Hepatocyte (in vitro differentiated cells): Measurements from ENCODE around the gene ERCC1. TPM values are rescaled to one million over a fixed set of nuclear protein-coding genes. Genes with fewer than 3 reads are reported as not detected.
A peak's percentile ranks its signal among the peaks of the same experiment; 100 is the strongest.

Source experiments
- DNase-seq: peaks from one replicate; pipeline ENCODE4 v3.0.0-alpha.2; 2016; ENCODE audit warnings: low spot score
- H2AFZ ChIP-seq: fragments of 200-600 bp; sonication (generic); 2 replicates; pipeline ENCODE4 v1.6.0; 2016; ENCODE audit warnings: antibody characterized with exemption, mild to moderate bottlenecking
- H3K27ac ChIP-seq: fragments of 200-600 bp; sonication (generic); 2 replicates; pipeline ENCODE4 v1.5.1; 2016; ENCODE audit warnings: mild to moderate bottlenecking
- H3K27me3 ChIP-seq: fragments of 200-600 bp; sonication (generic); 2 replicates; pipeline ENCODE4 v1.6.1; 2016
- H3K36me3 ChIP-seq: fragments of 200-600 bp; sonication (generic); replicated peaks from 2 replicates; pipeline ENCODE4 v1.5.1; 2016; ENCODE audit warnings: low read depth; ENCODE audit not compliant: insufficient read depth
- H3K4me1 ChIP-seq: fragments of 200-600 bp; sonication (generic); 2 replicates; pipeline ENCODE4 v1.5.1; 2016; ENCODE audit warnings: mild to moderate bottlenecking, moderate library complexity; ENCODE audit not compliant: insufficient read depth
- H3K4me2 ChIP-seq: fragments of 200-600 bp; sonication (generic); 2 replicates; pipeline ENCODE4 v1.6.0; 2016
- H3K4me3 ChIP-seq: fragments of 200-600 bp; sonication (generic); 2 replicates; pipeline ENCODE4 v1.5.1; 2016; ENCODE audit warnings: mild to moderate bottlenecking
- H3K79me2 ChIP-seq: fragments of 200-600 bp; sonication (generic); 2 replicates; pipeline ENCODE4 v1.6.0; 2017; ENCODE audit warnings: mild to moderate bottlenecking
- H3K9me2 ChIP-seq: fragments of 200-600 bp; sonication (generic); replicated peaks from 2 replicates; pipeline ENCODE4 v1.6.0; 2017; ENCODE audit warnings: mild to moderate bottlenecking; ENCODE audit not compliant: insufficient read depth
- H3K9me3 ChIP-seq: fragments of 200-600 bp; sonication (generic); 2 replicates; pipeline ENCODE4 v1.5.1; 2016; ENCODE audit warnings: low read depth, mild to moderate bottlenecking
- H4K20me1 ChIP-seq: fragments of 200-600 bp; sonication (generic); 2 replicates; pipeline ENCODE4 v1.6.0; 2016; ENCODE audit warnings: mild to moderate bottlenecking; ENCODE audit not compliant: insufficient read depth, poor library complexity, severe bottlenecking
- EZH2 ChIP-seq: fragments of 200-600 bp; sonication (generic); IDR thresholded peaks from 2 replicates; pipeline ENCODE4 v1.6.1; 2016; ENCODE audit warnings: antibody characterized with exemption, mild to moderate bottlenecking, borderline replicate concordance
- EZH2phosphoT487 ChIP-seq: fragments of 200-600 bp; sonication (generic); IDR thresholded peaks from one replicate; pipeline ENCODE4 v1.6.1; 2018; ENCODE audit warnings: antibody characterized with exemption, mild to moderate bottlenecking, low read depth, moderate library complexity; ENCODE audit not compliant: unreplicated experiment, severe bottlenecking
- WGBS: methylation state at CpG from one replicate; pipeline ENCODE4 v1.1.6; 2016; ENCODE audit warnings: low lambda C conversion rate; ENCODE audit errors: missing lambda C conversion rate; 5-methylcytosine and 5-hydroxymethylcytosine counted together
- polyA plus RNA-seq: library from polyadenylated mRNA; unstranded; fragments of >200 nt; fragmentation: Nextera tagmentation; extraction: Ambion mirVana; gene quantifications from 2 replicates; pipeline ENCODE4 v1.2.1, GENCODE V29; 2016
- total RNA-seq: library from RNA; depleted of rRNA; stranded (reverse); fragments of >200 nt; gene quantifications from 2 replicates; pipeline ENCODE4 v1.2.3, GENCODE V29; 2014
- TF ChIP-seq, protein P1 (sequence below): fragments of 200-600 bp; sonication (generic); IDR thresholded peaks from 2 replicates; pipeline ENCODE4 v1.5.1; 2016; ENCODE audit warnings: antibody characterized with exemption, mild to moderate bottlenecking; ENCODE audit not compliant: poor library complexity

ERCC1 gene
- total and polyA plus RNA-seq, 2 experiments from 2014 or later, result 42.5 to 66.7 TPM

- Histone ChIP-seq H3K27ac (peak overlapping the region; percentile 93), H3K4me1 (peaks cover 8% of the 10 kb centered on the region), H3K4me3 (peak overlapping the region; percentile 44), H3K9me3 (no peaks in the 10 kb centered on the region), H3K36me3 (no peaks in the 10 kb centered on the region), H4K20me1 (no peaks in the 10 kb centered on the region), H3K9me2 (no peaks in the 10 kb centered on the region), H2AFZ (peak overlapping the region; percentile 34), H3K4me2 (peak overlapping the region; percentile 77), H3K79me2 (no peaks in the 10 kb centered on the region), H3K27me3 (no peaks in the 10 kb centered on the region)
- TF ChIP-seq EZH2, result no peak
- TF ChIP-seq, protein P1, sequence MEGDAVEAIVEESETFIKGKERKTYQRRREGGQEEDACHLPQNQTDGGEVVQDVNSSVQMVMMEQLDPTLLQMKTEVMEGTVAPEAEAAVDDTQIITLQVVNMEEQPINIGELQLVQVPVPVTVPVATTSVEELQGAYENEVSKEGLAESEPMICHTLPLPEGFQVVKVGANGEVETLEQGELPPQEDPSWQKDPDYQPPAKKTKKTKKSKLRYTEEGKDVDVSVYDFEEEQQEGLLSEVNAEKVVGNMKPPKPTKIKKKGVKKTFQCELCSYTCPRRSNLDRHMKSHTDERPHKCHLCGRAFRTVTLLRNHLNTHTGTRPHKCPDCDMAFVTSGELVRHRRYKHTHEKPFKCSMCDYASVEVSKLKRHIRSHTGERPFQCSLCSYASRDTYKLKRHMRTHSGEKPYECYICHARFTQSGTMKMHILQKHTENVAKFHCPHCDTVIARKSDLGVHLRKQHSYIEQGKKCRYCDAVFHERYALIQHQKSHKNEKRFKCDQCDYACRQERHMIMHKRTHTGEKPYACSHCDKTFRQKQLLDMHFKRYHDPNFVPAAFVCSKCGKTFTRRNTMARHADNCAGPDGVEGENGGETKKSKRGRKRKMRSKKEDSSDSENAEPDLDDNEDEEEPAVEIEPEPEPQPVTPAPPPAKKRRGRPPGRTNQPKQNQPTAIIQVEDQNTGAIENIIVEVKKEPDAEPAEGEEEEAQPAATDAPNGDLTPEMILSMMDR, result no peak
- no peak for TF ChIP-seq EZH2phosphoT487
- 52% methylated on average over 5 of the region's 5 CpGs for WGBS
- no peak for DNase-seq
Measured at GRCh38 chr19:45450012-45450333, 26.3 kb upstream of the ERCC1 start.

- TF ChIP-seq EZH2phosphoT487 (no peak), EZH2 (no peak)
- TF ChIP-seq, protein P1, result no peak
- Histone ChIP-seq H3K27ac (no peak overlapping the region), H3K4me3 (no peak overlapping the region), H3K4me2 (no peak overlapping the region), H3K9me3 (no peaks in the 10 kb centered on the region), H3K27me3 (no peaks in the 10 kb centered on the region), H3K36me3 (no peaks in the 10 kb centered on the region), H3K9me2 (no peaks in the 10 kb centered on the region), H2AFZ (no peak overlapping the region), H3K79me2 (no peaks in the 10 kb centered on the region), H3K4me1 (peaks cover 10% of the 10 kb centered on the region), H4K20me1 (no peaks in the 10 kb centered on the region)
- WGBS, result 56% methylated on average over 7 of the region's 7 CpGs
- no peak for DNase-seq
Measured at GRCh38 chr19:45448887-45449299, 25.2 kb upstream of the ERCC1 start.

DNA sequence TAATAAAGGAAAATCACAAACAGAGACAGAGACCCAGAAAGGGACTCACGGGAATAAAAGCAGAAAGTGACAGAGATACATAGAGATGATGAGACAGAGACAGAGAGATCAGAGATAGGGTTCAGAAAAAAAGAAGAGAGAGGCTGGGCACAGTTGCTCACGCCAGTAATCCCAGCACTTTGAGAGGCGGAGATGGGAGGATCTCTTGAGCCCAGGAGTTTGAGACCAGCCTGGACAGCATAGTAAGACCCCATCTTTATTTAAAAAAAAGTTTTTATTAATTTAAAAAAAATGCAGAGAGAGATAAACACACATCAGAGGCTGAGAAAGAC is 24.7 kb upstream of the ERCC1 start:
- no peak for DNase-seq
- H4K20me1 ChIP-seq, result no peaks in the 10 kb centered on the region
- H3K79me2 ChIP-seq, result no peaks in the 10 kb centered on the region
- WGBS, result 95% methylated on average over 3 of the region's 3 CpGs
- H3K4me2 ChIP-seq, result no peak overlapping the region
- no peaks in the 10 kb centered on the region for H3K27me3 ChIP-seq
- H3K4me3 ChIP-seq, result no peak overlapping the region
- H3K36me3 ChIP-seq, result no peaks in the 10 kb centered on the region
- H3K4me1 ChIP-seq, result peaks cover 13% of the 10 kb centered on the region
- no peaks in the 10 kb centered on the region for H3K9me3 ChIP-seq
- no peaks in the 10 kb centered on the region for H3K9me2 ChIP-seq
- peak overlapping the region; percentile 72 for H3K27ac ChIP-seq
- TF ChIP-seq EZH2phosphoT487 (no peak), EZH2 (no peak)
- TF ChIP-seq, protein P1, result no peak
- H2AFZ ChIP-seq, result no peak overlapping the region

- no peaks in the 10 kb centered on the region for H3K27me3 ChIP-seq
- no peaks in the 10 kb centered on the region for H4K20me1 ChIP-seq
- peaks cover 16% of the 10 kb centered on the region for H3K4me1 ChIP-seq
- no peak overlapping the region for H3K4me2 ChIP-seq
- no peak overlapping the region for H2AFZ ChIP-seq
- no peaks in the 10 kb centered on the region for H3K36me3 ChIP-seq
- TF ChIP-seq EZH2 (no peak), EZH2phosphoT487 (no peak)
- TF ChIP-seq, protein P1, result no peak
- peak overlapping the region; percentile 72 for H3K27ac ChIP-seq
- 86% methylated on average over 7 of the region's 7 CpGs for WGBS
- no peak overlapping the region for H3K4me3 ChIP-seq
- no peaks in the 10 kb centered on the region for H3K9me3 ChIP-seq
- peak; percentile 10 for DNase-seq
- no peaks in the 10 kb centered on the region for H3K9me2 ChIP-seq
- H3K79me2 ChIP-seq, result no peaks in the 10 kb centered on the region
Measured at GRCh38 chr19:45446944-45447343, 23.2 kb upstream of the ERCC1 start.
